OCI-LY1 (cell line): ENCODE measurements around the gene FST.

ENCODE experiments used
- CTCF ChIP-seq: fragments of 200-600 bp; sonication (generic), shearing (Covaris generic); IDR thresholded peaks from 2 replicates; pipeline ENCODE4 v1.5.1; 2017; ENCODE audit warnings: mild to moderate bottlenecking, antibody characterized with exemption, low read length, moderate library complexity, mixed read lengths
- EZH2 ChIP-seq: fragments of 200-600 bp; sonication (generic), shearing (Covaris generic); IDR thresholded peaks from 2 replicates; pipeline ENCODE4 v1.8.0; 2017; ENCODE audit warnings: borderline replicate concordance, mixed run types, mild to moderate bottlenecking, antibody characterized with exemption, low read length, moderate library complexity, mixed read lengths

GRCh38 chr5:53433026-53433425 lies 47.4 kb upstream of the FST start:
- TF ChIP-seq CTCF (no peak), EZH2 (no peak)
